ENCODE data around the gene FANCM. TPM values are rescaled to one million over a fixed set of nuclear protein-coding genes. Genes with fewer than 3 reads are reported as not detected.
"Not testable (repeated sequence)": the region's sequence is repeated elsewhere in the genome, so short reads cannot be mapped to it uniquely, and the experiment has no call there.

FANCM gene
- total RNA-seq, 2 experiments from 2014 or later = 15.9 to 17.2 TPM

DNA sequence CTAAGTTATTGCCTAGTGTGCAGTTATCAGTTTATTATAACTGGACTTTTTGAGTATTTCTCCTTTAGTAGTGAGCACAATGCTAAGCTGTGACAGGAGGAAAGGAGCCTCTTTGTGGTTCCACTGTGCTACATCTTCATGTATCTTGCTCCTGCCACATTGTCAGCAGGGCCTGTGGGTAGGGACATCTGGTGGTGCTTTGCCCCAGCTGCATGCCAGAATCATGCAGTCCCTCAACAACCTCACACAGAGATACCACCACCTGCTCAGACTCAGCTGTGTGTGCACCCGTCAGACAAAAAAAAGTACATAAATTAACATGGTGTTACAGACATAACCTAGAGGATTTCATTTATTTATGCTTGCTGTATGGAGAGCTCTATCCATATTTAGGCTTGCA is 66.2 kb downstream of the FANCM start:
- ChIA-PET POLR2A (interaction anchor here (0.8 kb wide), 1 partner anchor 66 kb away, joined by 3 read pairs; the partner anchor contains the start of gene FANCM), CTCF (interaction anchor here (1.0 to 1.3 kb wide), 4 partner anchors 9 to 65 kb away, joined by 3 to 5 read pairs (median 3); partner anchors contain the start of gene FANCM)
- no peaks in the 10 kb centered on the region for H3K27me3 Mint-ChIP-seq
- peaks cover 11% of the 10 kb centered on the region for H3K4me1 Mint-ChIP-seq (ENCODE audit: low read depth)
- peaks cover 21% of the 10 kb centered on the region for H3K36me3 Mint-ChIP-seq
- no peak overlapping the region for H3K27ac Mint-ChIP-seq
- H3K4me3 Mint-ChIP-seq = no peak overlapping the region
- DNase-seq = peak; percentile 43
- H3K9me3 Mint-ChIP-seq = no peaks in the 10 kb centered on the region
- intact Hi-C loops (cut with micrococcal nuclease) = loop anchor here (5.0 kb wide), 1 partner anchor 50 kb away; the partner anchor contains the start of gene MIS18BP1

DNA sequence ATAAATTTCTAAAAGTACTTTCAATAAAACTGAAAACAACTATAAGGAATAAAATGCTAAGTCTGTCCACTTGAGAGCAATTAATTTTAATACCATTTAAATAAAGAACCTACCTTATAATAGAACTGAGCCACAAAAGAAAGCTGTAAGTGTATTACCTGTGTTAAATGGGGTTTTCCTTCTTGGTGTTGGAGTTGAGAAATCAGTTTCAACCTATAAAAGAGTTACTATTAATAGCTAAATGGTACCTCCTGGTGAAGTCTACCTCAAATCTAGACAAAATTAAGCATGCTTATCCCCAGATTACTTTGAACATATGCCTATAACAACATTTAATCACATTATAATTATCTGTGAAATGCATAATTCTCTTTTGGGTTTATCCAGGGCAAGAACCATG is 68.5 kb downstream of the FANCM start:
- Mint-ChIP-seq H3K27me3 (no peaks in the 10 kb centered on the region), H3K36me3 (peaks cover 25% of the 10 kb centered on the region), H3K4me3 (no peak overlapping the region), H3K9me3 (no peaks in the 10 kb centered on the region), H3K27ac (no peak overlapping the region), H3K4me1 (ENCODE audit: low read depth) (peaks cover 11% of the 10 kb centered on the region)
- intact Hi-C loops (cut with micrococcal nuclease) = loop anchor here (5.0 kb wide), 1 partner anchor 48 kb away; the partner anchor contains the start of gene MIS18BP1
- CTCF ChIA-PET = no interaction called here
- POLR2A ChIA-PET = no interaction called here
- DNase-seq = no peak

DNA sequence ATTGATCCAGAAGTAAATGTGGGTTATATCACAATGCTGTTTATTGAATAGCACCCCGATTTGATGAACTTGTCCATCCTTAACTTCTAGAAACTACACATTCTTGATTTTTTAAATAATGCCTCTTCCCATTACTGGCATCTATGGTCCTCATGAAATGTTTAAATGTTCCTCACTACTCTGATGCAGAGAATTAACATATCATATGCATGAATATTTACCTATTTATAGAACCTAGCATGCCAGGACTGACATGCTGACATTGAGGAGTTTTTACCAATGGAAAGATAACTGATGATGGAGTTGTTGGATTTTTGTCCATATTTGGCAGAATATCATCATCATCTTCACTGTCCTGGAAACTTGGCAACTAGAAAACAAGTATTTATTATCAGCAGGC is 74.4 kb downstream of the FANCM start:
- H3K36me3 Mint-ChIP-seq = peaks cover 42% of the 10 kb centered on the region
- H3K4me1 Mint-ChIP-seq (ENCODE audit: low read depth) = no peaks in the 10 kb centered on the region
- intact Hi-C loops (cut with micrococcal nuclease) = no loop called here
- H3K4me3 Mint-ChIP-seq = no peak overlapping the region
- no peak for DNase-seq
- H3K27ac Mint-ChIP-seq = no peak overlapping the region
- ChIA-PET POLR2A (no interaction called here), CTCF (no interaction called here)
- no peaks in the 10 kb centered on the region for H3K27me3 Mint-ChIP-seq
- no peaks in the 10 kb centered on the region for H3K9me3 Mint-ChIP-seq

DNA sequence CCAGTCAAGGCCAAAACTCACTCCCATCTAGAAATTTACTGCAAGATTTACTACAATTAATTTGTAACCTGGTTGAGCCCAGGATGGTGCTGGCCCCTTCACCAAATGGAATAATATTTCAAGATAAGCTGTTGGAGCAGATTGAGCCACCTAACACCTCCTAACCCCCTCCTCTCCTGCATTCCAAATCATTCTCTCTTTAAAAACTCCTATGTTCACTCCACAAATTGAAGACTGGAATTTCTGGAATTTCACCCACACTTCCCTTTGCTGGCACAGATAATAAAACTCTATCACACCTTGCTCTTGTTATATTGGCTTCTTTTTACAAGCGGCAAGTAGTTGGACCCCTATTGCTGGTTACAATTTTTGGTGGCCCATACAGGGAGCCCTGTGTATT is 75.6 kb downstream of the FANCM start:
- no peak overlapping the region for H3K4me3 Mint-ChIP-seq
- intact Hi-C loops (cut with micrococcal nuclease) = no loop called here
- H3K27me3 Mint-ChIP-seq = no peaks in the 10 kb centered on the region
- ChIA-PET POLR2A (no interaction called here), CTCF (no interaction called here)
- no peaks in the 10 kb centered on the region for H3K4me1 Mint-ChIP-seq (ENCODE audit: low read depth)
- peaks cover 37% of the 10 kb centered on the region for H3K36me3 Mint-ChIP-seq
- no peak for DNase-seq
- H3K9me3 Mint-ChIP-seq = no peaks in the 10 kb centered on the region
- no peak overlapping the region for H3K27ac Mint-ChIP-seq

DNA sequence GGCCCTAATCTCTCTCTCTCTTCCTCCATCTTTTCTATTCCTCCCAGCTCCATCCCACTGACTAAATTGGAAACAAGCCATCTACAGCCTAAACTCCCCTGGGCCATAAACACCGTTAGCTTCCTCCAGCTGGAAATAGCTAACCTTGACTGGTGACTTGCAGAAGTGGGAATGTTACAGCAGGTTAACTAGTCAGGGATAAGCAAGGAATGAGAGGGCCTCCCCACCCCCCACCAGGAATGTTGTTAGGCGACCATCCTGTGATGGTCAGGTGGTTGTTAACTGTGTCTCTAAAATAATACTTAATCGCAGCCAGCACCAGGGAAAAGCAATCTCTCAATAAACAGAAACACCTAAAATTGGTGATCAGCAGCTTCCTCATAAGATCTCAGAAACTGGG is 76.5 kb downstream of the FANCM start:
- Mint-ChIP-seq H3K4me3 (no peak overlapping the region), H3K4me1 (ENCODE audit: low read depth) (no peaks in the 10 kb centered on the region), H3K27ac (no peak overlapping the region), H3K27me3 (no peaks in the 10 kb centered on the region), H3K36me3 (peaks cover 29% of the 10 kb centered on the region), H3K9me3 (no peaks in the 10 kb centered on the region)
- CTCF ChIA-PET = no interaction called here
- POLR2A ChIA-PET = no interaction called here
- no peak for DNase-seq
- intact Hi-C loops (cut with micrococcal nuclease) = no loop called here

DNA sequence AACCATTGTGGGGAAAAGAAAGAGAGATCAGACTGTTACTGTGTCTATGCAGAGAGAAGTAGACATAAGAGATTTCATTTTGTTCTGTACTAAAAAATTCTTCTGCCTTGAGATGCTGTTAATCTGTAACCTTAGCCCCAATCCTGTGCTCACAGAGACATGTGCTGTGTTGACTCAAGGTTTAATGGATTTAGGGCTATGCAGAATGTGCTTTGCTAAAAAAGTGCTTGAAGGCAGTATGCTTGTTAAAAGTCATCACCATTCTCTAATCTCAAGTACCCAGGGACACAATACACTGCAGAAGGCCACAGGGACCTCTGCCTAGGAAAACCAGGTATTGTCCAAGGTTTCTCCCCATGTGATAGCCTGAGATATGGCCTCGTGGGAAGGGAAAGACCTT is 78.0 kb downstream of the FANCM start:
- H3K4me1 Mint-ChIP-seq (ENCODE audit: low read depth); H3K9me3 Mint-ChIP-seq; H3K4me3 Mint-ChIP-seq; intact Hi-C loops (cut with micrococcal nuclease); H3K27me3 Mint-ChIP-seq; POLR2A ChIA-PET; H3K27ac Mint-ChIP-seq; DNase-seq; CTCF ChIA-PET: not testable (repeated sequence)
- peaks cover 28% of the 10 kb centered on the region for H3K36me3 Mint-ChIP-seq

DNA sequence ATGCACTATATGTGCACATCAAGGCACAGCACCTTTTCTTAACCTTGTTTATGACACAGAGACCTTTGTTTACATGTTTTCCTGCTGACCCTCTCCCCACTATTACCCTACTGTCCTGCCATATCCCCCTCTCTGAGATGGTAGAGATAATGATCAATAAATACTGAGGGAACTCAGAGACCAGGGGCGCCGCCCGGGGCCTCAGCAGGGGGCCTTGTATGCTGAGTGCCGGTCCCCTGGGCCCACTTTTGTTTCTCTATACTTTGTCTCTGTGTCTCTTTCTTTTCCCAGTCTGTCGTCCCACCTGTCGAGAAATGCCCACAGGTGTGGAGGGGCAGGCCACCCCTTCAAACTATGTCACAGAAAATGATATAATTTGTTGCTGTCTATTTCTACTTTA is 78.6 kb downstream of the FANCM start:
- H3K27me3 Mint-ChIP-seq; H3K9me3 Mint-ChIP-seq; H3K27ac Mint-ChIP-seq; H3K4me1 Mint-ChIP-seq (ENCODE audit: low read depth); POLR2A ChIA-PET; H3K4me3 Mint-ChIP-seq; CTCF ChIA-PET; DNase-seq; intact Hi-C loops (cut with micrococcal nuclease): not testable (repeated sequence)
- H3K36me3 Mint-ChIP-seq = peaks cover 28% of the 10 kb centered on the region

DNA sequence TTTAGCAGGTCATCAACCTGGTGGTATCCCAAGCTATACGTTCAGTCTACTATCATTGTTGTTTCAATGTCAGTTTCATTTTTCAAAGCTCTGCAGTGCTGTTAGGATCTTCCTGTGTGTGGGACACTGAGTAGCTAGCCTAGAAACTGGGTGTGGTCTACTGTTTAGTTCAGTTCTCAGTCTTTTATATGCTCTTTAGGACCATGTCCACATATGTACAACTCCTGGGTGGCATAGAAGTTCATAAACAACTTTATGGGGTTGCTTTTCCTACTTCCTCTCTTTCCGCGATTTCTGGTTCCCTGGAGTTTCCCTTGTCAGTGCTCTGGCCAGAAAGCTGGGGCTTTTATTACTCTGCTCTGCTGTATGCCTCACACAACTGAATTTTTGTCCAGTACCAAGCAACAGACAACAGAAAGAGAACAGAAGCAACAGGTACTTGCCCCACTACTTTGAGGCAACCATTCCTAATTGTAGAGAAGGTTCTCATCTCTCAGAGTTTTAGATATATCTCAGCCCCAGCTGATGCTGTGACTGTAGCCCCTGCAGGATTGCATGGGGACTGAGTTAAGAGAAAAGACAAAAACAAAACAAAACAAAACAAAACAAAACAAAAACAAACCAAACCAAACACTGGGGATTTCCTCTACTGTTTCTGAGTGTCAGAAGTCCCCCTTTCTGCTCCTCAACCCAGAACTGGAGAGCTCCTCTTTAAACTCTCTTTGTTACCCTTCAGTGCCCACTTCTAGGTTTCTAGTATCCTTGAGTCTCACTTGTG is 86.9 kb downstream of the FANCM start:
- H3K36me3 Mint-ChIP-seq = peaks cover 41% of the 10 kb centered on the region
- no peak overlapping the region for H3K4me3 Mint-ChIP-seq
- no peaks in the 10 kb centered on the region for H3K9me3 Mint-ChIP-seq
- no peak for DNase-seq
- CTCF ChIA-PET = interaction anchor here (1.2 kb wide), 1 partner anchor 46 kb away, joined by 3 read pairs; no protein-coding TSS in a partner anchor
- intact Hi-C loops (cut with micrococcal nuclease) = no loop called here
- H3K4me1 Mint-ChIP-seq (ENCODE audit: low read depth) = peaks cover 9% of the 10 kb centered on the region
- POLR2A ChIA-PET = no interaction called here
- no peak overlapping the region for H3K27ac Mint-ChIP-seq
- no peaks in the 10 kb centered on the region for H3K27me3 Mint-ChIP-seq

DNA sequence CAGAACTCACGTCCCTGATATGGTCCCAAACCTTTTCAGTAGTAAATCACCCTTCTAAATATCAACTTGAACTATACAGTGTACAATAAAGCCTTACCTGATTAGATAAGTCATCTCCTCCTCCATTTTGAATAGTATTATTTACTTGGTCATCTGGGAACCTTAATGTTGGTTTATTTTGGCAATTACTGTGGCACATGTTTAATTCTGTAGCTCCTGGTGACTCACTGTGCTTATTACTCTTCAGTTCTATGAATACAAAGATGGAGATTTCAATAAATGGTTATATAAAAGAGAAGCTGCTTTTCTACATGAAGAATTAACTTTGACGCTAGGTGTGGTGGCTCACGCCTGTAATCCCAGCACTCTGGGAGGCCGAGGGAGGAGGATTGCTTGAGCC is 91.8 kb downstream of the FANCM start:
- Mint-ChIP-seq H3K9me3 (no peaks in the 10 kb centered on the region), H3K36me3 (peaks cover 61% of the 10 kb centered on the region), H3K4me3 (no peak overlapping the region), H3K27me3 (no peaks in the 10 kb centered on the region), H3K27ac (no peak overlapping the region), H3K4me1 (ENCODE audit: low read depth) (peaks cover 9% of the 10 kb centered on the region)
- no peak for DNase-seq
- ChIA-PET POLR2A (no interaction called here), CTCF (no interaction called here)
- intact Hi-C loops (cut with micrococcal nuclease) = no loop called here

DNA sequence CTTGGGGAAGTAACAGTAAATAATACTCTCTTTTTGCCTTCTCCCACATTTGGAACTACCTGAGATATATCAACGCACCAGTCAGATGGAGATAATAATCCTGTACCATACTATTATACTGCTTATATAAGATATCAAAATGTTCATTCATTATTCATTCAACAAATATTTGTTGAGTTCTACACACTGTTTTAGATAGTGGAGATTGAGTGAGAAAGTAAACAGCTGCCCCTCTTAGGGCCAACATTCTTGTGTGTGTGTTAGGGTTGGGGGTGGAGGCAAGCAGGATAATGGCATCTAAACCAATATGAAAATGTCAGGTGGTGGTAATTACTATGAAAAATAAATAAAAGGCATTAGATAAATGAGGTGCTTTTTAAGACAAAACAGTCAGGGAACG is 103.3 kb downstream of the FANCM start:
- intact Hi-C loops (cut with micrococcal nuclease) = no loop called here
- Mint-ChIP-seq H3K9me3 (no peaks in the 10 kb centered on the region), H3K27me3 (no peaks in the 10 kb centered on the region), H3K36me3 (peaks cover 26% of the 10 kb centered on the region), H3K4me1 (ENCODE audit: low read depth) (no peaks in the 10 kb centered on the region), H3K4me3 (no peak overlapping the region), H3K27ac (no peak overlapping the region)
- ChIA-PET CTCF (interaction anchor here (0.8 kb wide), 1 partner anchor 30 kb away, joined by 3 read pairs; no protein-coding TSS in a partner anchor), POLR2A (no interaction called here)
- no peak for DNase-seq

DNA sequence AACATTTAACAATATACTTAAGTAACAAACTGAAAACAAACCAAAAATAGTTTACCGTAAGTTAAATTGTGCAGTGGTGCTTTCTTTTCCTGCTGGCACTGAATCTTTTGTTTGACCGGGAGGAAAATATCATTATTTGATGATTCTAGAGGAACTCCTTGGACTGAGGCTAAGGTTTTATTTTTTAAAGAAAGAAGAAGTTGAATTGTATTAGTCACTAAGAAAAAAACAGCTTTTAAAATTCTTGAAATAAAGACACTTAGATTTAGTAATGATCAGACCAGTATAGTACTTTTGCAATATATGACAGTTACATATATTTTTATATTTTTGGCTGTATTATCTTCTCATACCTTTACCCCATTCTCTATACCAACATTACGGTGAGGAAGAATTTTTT is 107.0 kb downstream of the FANCM start:
- Mint-ChIP-seq H3K4me1 (ENCODE audit: low read depth) (no peaks in the 10 kb centered on the region), H3K27me3 (no peaks in the 10 kb centered on the region), H3K4me3 (no peak overlapping the region), H3K9me3 (no peaks in the 10 kb centered on the region), H3K36me3 (peaks cover 13% of the 10 kb centered on the region), H3K27ac (no peak overlapping the region)
- intact Hi-C loops (cut with micrococcal nuclease) = no loop called here
- ChIA-PET CTCF (no interaction called here), POLR2A (no interaction called here)
- no peak for DNase-seq

DNA sequence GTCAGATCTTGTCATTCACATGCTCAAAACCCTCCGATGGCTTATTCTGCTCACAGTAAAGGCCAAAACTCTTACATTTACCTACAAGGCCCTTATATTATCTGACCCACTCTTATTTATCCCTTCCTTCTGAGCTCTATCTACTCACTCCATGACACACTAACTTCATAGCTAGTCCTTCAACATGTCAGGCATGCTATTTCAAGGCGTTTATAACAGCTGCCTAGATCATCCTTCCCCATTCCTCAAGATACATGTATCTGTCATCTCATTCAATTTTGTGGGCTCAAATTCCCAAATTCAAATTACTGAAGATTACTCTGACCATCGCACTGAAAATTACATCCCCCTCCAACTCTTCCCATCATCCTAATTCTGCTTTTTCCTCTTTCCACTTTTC is 110.4 kb downstream of the FANCM start:
- H3K4me3 Mint-ChIP-seq = no peak overlapping the region
- peaks cover 9% of the 10 kb centered on the region for H3K4me1 Mint-ChIP-seq (ENCODE audit: low read depth)
- peaks cover 9% of the 10 kb centered on the region for H3K36me3 Mint-ChIP-seq
- no peak for DNase-seq
- intact Hi-C loops (cut with micrococcal nuclease) = loop anchor here (1.0 kb wide), 1 partner anchor 156 kb away; no protein-coding TSS in a partner anchor
- H3K27ac Mint-ChIP-seq = no peak overlapping the region
- CTCF ChIA-PET = interaction anchor here (0.7 to 1.3 kb wide), 2 partner anchors 21 to 22 kb away, joined by 4 to 6 read pairs; no protein-coding TSS in a partner anchor
- no peaks in the 10 kb centered on the region for H3K9me3 Mint-ChIP-seq
- POLR2A ChIA-PET = interaction anchor here (0.7 kb wide), 1 partner anchor 100 kb away, joined by 3 read pairs; no protein-coding TSS in a partner anchor
- no peaks in the 10 kb centered on the region for H3K27me3 Mint-ChIP-seq

DNA sequence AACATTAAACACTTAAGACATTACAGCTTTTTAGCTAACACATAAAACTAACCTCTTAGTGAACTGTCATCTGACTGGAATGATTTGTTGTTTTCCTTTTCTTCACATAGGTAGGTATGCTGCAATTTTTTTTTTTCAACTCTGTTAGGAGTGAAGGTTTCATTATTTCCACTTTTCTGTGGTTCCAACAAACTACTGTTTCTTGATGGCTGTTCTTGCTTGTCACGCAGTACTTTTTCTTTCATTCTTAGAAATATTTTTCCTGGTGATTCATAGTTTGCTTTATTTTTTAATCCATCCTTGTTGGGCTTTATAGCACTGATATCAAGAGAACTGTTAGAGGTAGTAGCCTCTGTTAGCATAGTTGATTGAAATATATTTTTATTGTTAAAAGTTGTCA is 111.0 kb downstream of the FANCM start:
- CTCF ChIA-PET = interaction anchor here (0.7 to 1.3 kb wide), 2 partner anchors 20 to 22 kb away, joined by 4 to 6 read pairs; no protein-coding TSS in a partner anchor
- H3K27ac Mint-ChIP-seq = no peak overlapping the region
- intact Hi-C loops (cut with micrococcal nuclease) = loop anchor here (1.0 kb wide), 1 partner anchor 156 kb away; no protein-coding TSS in a partner anchor
- POLR2A ChIA-PET = interaction anchor here (0.7 kb wide), 1 partner anchor 100 kb away, joined by 3 read pairs; no protein-coding TSS in a partner anchor
- peaks cover 9% of the 10 kb centered on the region for H3K36me3 Mint-ChIP-seq
- H3K9me3 Mint-ChIP-seq = no peaks in the 10 kb centered on the region
- H3K27me3 Mint-ChIP-seq = no peaks in the 10 kb centered on the region
- no peak for DNase-seq
- peaks cover 14% of the 10 kb centered on the region for H3K4me1 Mint-ChIP-seq (ENCODE audit: low read depth)
- no peak overlapping the region for H3K4me3 Mint-ChIP-seq
